Sigmoid colon (tissue), 7 donors: ENCODE data around the gene FDXR. TPM values are rescaled to one million over a fixed set of nuclear protein-coding genes. Genes with fewer than 3 reads are reported as not detected.

Experiments used
- DNase-seq: peaks from one replicate; pipeline ENCODE4 v3.0.0-alpha.2; 2019
- H3K27ac ChIP-seq, 4 donors: fragments of 200-600 bp; sonication (generic); one replicate each; pipeline ENCODE4 v1.5.1; 2016 to 2019; ENCODE audit warnings: mild to moderate bottlenecking in 1 of 4
- H3K27me3 ChIP-seq, 3 donors: fragments of 200-600 bp; sonication (generic); one replicate each; pipeline ENCODE4 v1.5.1; 2019; ENCODE audit warnings: mild to moderate bottlenecking in 1 of 3
- H3K36me3 ChIP-seq, 4 donors: fragments of 200-600 bp; sonication (generic); one replicate each; pipeline ENCODE4 v1.5.1; 2016 to 2019
- H3K4me1 ChIP-seq, 4 donors: fragments of 200-600 bp; sonication (generic); one replicate each; pipeline ENCODE4 v1.5.1; 2017 to 2019
- H3K4me3 ChIP-seq, 4 donors: fragments of 200-600 bp; sonication (generic); one replicate each; pipeline ENCODE4 v1.5.1; 2017 to 2019; ENCODE audit warnings: mild to moderate bottlenecking in 2 of 4, moderate library complexity in 1 of 4
- H3K9me3 ChIP-seq, 4 donors: fragments of 200-600 bp in 3 of 4; sonication (generic) in 3 of 4; one replicate each; pipeline versions ENCODE4 v1.5.1 to v1.6.1; 2013 to 2019
- EP300 ChIP-seq, 4 donors: sonication (generic); formaldehyde crosslinking; IDR thresholded peaks; one replicate each; pipeline ENCODE4 v1.6.1; 2017; ENCODE audit warnings: antibody characterized with exemption in 4 of 4
- POLR2A ChIP-seq, 2 donors: fragments of 450-650 bp; IDR thresholded peaks; one replicate each; pipeline ENCODE4 v1.6.1; 2016; ENCODE audit warnings: antibody characterized with exemption in 2 of 2, mild to moderate bottlenecking in 2 of 2, moderate library complexity in 2 of 2
- POLR2AphosphoS5 ChIP-seq, 4 donors: sonication (generic); formaldehyde crosslinking; IDR thresholded peaks; one replicate each; pipeline ENCODE4 v1.6.1; 2017; ENCODE audit warnings: antibody characterized with exemption in 4 of 4
- WGBS, 2 donors: extraction: QIAGEN DNeasy Blood & Tissue Kit; methylation state at CpG; one replicate each; pipeline ENCODE4 v1.1.7; 2013; 5-methylcytosine and 5-hydroxymethylcytosine counted together
- intact Hi-C: fragments of 100-400 bp; cut with DNase I; formaldehyde crosslinking; loops from one replicate; pipeline ENCODE4 v1.15.1; 2023
- polyA plus RNA-seq, 3 donors: library from polyadenylated mRNA; stranded (reverse); fragments of 200-250 nt; gene quantifications; one replicate each; pipeline ENCODE4 v1.2.3, GENCODE V29; 2013
- total RNA-seq, 4 donors: library from RNA; depleted of rRNA; stranded (reverse); fragments of >200 nt; gene quantifications; one replicate each; pipeline ENCODE4 v1.1.0, GENCODE V29; 2016
- TF ChIP-seq, protein P1 (sequence below), 4 experiments: fragments of 450-650 bp in 3 of 4; fragments of 200-600 bp in 1 of 4; IDR thresholded peaks; one replicate each; pipeline ENCODE4 v1.5.1; 2016 to 2019; ENCODE audit warnings: antibody characterized with exemption in 4 of 4, mild to moderate bottlenecking in 3 of 4, moderate library complexity in 2 of 4
- donor health status: healthy with polysubstance abuse.
- donor health status: Bipolar disorder and iron deficiency.
- donor health status: healthy.

FDXR gene
- total and polyA plus RNA-seq, 7 donors, result 3.0 to 26.9 (median 8.6) TPM

DNA sequence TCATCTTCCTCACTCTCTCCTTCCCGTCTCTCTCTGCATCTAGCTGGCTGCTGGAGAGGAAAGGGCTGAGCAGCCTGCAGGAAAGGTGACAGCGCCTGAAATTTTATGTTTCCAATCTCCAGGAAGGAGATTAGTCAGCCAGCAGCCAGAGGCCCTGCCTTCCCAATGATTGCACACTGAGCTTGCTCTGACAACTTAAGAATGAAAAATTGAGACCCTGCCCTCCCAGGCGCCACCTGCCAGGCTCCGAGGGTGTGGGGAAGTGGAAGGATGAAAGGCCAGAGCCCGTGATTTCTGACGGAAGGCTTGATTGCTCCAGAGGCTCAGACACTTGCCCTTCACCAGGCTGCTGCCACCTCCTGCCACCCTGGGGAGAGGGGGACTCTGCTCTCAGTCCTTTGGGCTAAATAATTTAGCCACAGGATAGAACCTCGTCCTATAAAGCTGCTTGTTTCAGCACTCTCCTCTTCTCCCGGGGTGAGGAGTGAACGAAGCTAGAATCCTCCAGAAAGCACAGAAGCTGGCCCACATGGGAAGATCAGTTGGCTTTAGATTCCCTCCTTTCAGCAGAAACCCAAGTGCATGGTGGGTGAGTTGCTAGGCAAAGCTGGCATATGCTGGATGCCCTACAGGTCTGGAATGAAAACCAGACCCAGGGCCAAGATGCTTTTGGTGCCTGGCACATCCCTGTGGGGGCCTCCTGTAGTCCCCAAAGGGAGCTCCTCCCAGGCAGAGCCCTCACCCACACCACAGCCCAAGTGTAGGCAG lies 46.7 kb downstream of the FDXR start:
- Histone ChIP-seq H3K36me3 (peaks cover 0 to 9% (median 0%) of the 10 kb centered on the region in 4 donors), H3K4me1 (peaks cover 0 to 11% (median 0%) of the 10 kb centered on the region in 4 donors), H3K27ac (no peak overlapping the region), H3K27me3 (no peaks in the 10 kb centered on the region), H3K4me3 (no peak overlapping the region), H3K9me3 (no peaks in the 10 kb centered on the region)
- no peak for TF ChIP-seq EP300 (IDR thresholded peaks at IDR 0.05)
- TF ChIP-seq, protein P1, sequence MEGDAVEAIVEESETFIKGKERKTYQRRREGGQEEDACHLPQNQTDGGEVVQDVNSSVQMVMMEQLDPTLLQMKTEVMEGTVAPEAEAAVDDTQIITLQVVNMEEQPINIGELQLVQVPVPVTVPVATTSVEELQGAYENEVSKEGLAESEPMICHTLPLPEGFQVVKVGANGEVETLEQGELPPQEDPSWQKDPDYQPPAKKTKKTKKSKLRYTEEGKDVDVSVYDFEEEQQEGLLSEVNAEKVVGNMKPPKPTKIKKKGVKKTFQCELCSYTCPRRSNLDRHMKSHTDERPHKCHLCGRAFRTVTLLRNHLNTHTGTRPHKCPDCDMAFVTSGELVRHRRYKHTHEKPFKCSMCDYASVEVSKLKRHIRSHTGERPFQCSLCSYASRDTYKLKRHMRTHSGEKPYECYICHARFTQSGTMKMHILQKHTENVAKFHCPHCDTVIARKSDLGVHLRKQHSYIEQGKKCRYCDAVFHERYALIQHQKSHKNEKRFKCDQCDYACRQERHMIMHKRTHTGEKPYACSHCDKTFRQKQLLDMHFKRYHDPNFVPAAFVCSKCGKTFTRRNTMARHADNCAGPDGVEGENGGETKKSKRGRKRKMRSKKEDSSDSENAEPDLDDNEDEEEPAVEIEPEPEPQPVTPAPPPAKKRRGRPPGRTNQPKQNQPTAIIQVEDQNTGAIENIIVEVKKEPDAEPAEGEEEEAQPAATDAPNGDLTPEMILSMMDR (IDR thresholded peaks at IDR 0.05), result no peak
- TF ChIP-seq POLR2AphosphoS5 (IDR thresholded peaks at IDR 0.05), result no peak
- no peak for TF ChIP-seq POLR2A (IDR thresholded peaks at IDR 0.05)
- intact Hi-C loops, result no loop called here
- WGBS, 2 donors, result 89 to 94% methylated on average over 9 of the region's 9 CpGs
- no peak for DNase-seq

GRCh38 chr17:74824961-74825627 lies 47.7 kb downstream of the FDXR start:
- TF ChIP-seq, protein P1 (IDR thresholded peaks at IDR 0.05), result no peak
- no peak for TF ChIP-seq POLR2A (IDR thresholded peaks at IDR 0.05)
- no peak for TF ChIP-seq POLR2AphosphoS5 (IDR thresholded peaks at IDR 0.05)
- no peak for TF ChIP-seq EP300 (IDR thresholded peaks at IDR 0.05)
- Histone ChIP-seq H3K4me1 (peaks cover 0 to 12% (median 0%) of the 10 kb centered on the region in 4 donors), H3K27me3 (no peaks in the 10 kb centered on the region), H3K4me3 (no peak overlapping the region), H3K36me3 (peaks cover 0 to 14% (median under 1%) of the 10 kb centered on the region in 4 donors), H3K9me3 (no peaks in the 10 kb centered on the region), H3K27ac (no peak overlapping the region)
- 83 to 89% methylated on average over 11 of the region's 11 CpGs for WGBS, 2 donors
- intact Hi-C loops, result no loop called here
- no peak for DNase-seq

DNA sequence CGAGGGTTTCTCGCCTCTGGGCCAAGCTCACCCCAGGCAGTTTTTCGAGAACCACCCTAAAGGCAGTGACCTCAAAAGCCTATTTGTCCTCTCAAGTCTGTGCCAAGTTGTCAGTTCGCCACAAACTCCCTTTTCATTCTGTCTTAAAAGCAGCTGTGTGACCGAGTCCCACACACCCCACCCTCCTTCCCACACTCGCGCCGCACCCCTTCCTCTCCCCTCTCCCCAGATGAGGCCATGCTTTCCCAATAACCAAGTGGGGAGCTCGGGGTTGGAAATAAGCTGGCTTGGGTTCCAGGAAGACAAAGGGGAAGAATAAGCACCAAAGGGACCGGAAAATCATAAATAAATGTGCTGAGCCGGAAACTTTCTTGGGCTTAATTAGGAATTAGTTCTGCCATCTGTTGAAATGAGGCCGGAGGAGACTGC lies 49.8 kb downstream of the FDXR start:
- H3K4me3 ChIP-seq, result no peak overlapping the region
- H3K27ac ChIP-seq, result peak overlapping the region in 3 of 4 donors; percentile 32 to 48 (median 45)
- peaks cover 0 to 17% (median 3%) of the 10 kb centered on the region in 4 donors for H3K36me3 ChIP-seq
- H3K27me3 ChIP-seq, result no peaks in the 10 kb centered on the region
- 78 to 89% methylated on average over 12 of the region's 12 CpGs for WGBS, 2 donors
- TF ChIP-seq POLR2AphosphoS5 (IDR thresholded peaks at IDR 0.05) (no peak), POLR2A (IDR thresholded peaks at IDR 0.05) (no peak), EP300 (IDR thresholded peaks at IDR 0.05) (no peak)
- TF ChIP-seq, protein P1 (IDR thresholded peaks at IDR 0.05), result no peak
- H3K4me1 ChIP-seq, result peaks cover 0 to 12% (median 0%) of the 10 kb centered on the region in 4 donors
- DNase-seq, result no peak
- intact Hi-C loops, result no loop called here
- no peaks in the 10 kb centered on the region for H3K9me3 ChIP-seq

- intact Hi-C loops, result no loop called here
- Histone ChIP-seq H3K27me3 (no peaks in the 10 kb centered on the region), H3K4me1 (peaks cover 0 to 12% (median 0%) of the 10 kb centered on the region in 4 donors), H3K36me3 (peaks cover 0 to 17% (median 3%) of the 10 kb centered on the region in 4 donors), H3K27ac (peak overlapping the region in 3 of 4 donors; percentile 32 to 48 (median 45)), H3K9me3 (no peaks in the 10 kb centered on the region), H3K4me3 (no peak overlapping the region)
- WGBS, 2 donors, result 88 to 91% methylated on average over 15 of the region's 15 CpGs
- no peak for DNase-seq
- no peak for TF ChIP-seq POLR2A (IDR thresholded peaks at IDR 0.05)
- TF ChIP-seq POLR2AphosphoS5 (IDR thresholded peaks at IDR 0.05), result no peak
- no peak for TF ChIP-seq EP300 (IDR thresholded peaks at IDR 0.05)
- TF ChIP-seq, protein P1 (IDR thresholded peaks at IDR 0.05), result no peak
Measured at GRCh38 chr17:74822335-74822938, 50.4 kb downstream of the FDXR start.
